Left lung (tissue), 10 donors: ENCODE measurements around the gene AKAP1. TPM values are rescaled to one million over a fixed set of nuclear protein-coding genes. Genes with fewer than 3 reads are reported as not detected.
A peak's percentile ranks its signal among the peaks of the same experiment; 100 is the strongest.

ENCODE experiments used
- ATAC-seq: fragments of 200-7000 bp; cut with Tn5 transposase; one replicate; pipeline ENCODE4 v1.9.1; 2020; ENCODE audit warnings: moderate library complexity
- DNase-seq, 4 donors: peaks; one replicate each; pipeline ENCODE4 v3.0.0-alpha.2; 2013 to 2020
- H3K27ac ChIP-seq, 2 donors: fragments of 200-600 bp; sonication (generic) in 1 of 2; one replicate each; pipeline versions ENCODE4 v1.5.0 to v1.8.0; 2020 to 2021
- H3K27me3 ChIP-seq, 2 donors: fragments of 200-600 bp; sonication (generic) in 1 of 2; one replicate each; pipeline versions ENCODE4 v1.5.0 to v1.8.0; 2020 to 2021
- H3K36me3 ChIP-seq, 2 donors: fragments of 200-600 bp; sonication (generic) in 1 of 2; one replicate each; pipeline versions ENCODE4 v1.5.0 to v1.8.0; 2020 to 2021
- H3K4me1 ChIP-seq, 2 donors: fragments of 200-600 bp; one replicate each; pipeline ENCODE4 v1.8.0; 2021
- H3K4me3 ChIP-seq, 2 donors: fragments of 200-600 bp; sonication (generic) in 1 of 2; one replicate each; pipeline versions ENCODE4 v1.5.0 to v1.8.0; 2020 to 2021; ENCODE audit warnings: mild to moderate bottlenecking in 1 of 2
- H3K9me3 ChIP-seq, 2 donors: fragments of 200-600 bp; sonication (generic) in 1 of 2; one replicate each; pipeline versions ENCODE4 v1.5.0 to v1.8.0; 2020 to 2021
- intact Hi-C, 2 donors: fragments of 100-400 bp; cut with DNase I; formaldehyde crosslinking; loops; one replicate each; pipeline versions ENCODE4 v1.11.2 to v1.14.2; 2022
- polyA plus RNA-seq, 6 donors: library from polyadenylated mRNA; unstranded; fragments of 120-200 nt; gene quantifications; one replicate each; pipeline ENCODE4 v1.2.1, GENCODE V29; 2013; ENCODE audit not compliant: insufficient read length in 6 of 6
- total RNA-seq, 2 donors: library from RNA; stranded (reverse); fragmentation: NEBNext Ultra II Directional; extraction: Animal tissue kit (Norgen Biotek cat#: 25700); gene quantifications; one replicate each; pipeline ENCODE4 v1.2.1, GENCODE V29; 2021
- TF ChIP-seq, protein P1 (sequence below), 2 donors: fragments of 200-600 bp; sonication (generic) in 1 of 2; IDR thresholded peaks; one replicate each; pipeline versions ENCODE4 v1.5.0 to v1.8.0; 2021; ENCODE audit warnings: antibody characterized with exemption in 2 of 2
- donor health status: DM: no; HTN: yes; CAD: no.
- donor health status: DM: no; HTN: no; CAD: no.

Gene AKAP1
- total and polyA plus RNA-seq, 8 donors: 39.5 to 51.6 (median 47.6) TPM

GRCh38 chr17:57115377-57115776 is 30.3 kb downstream of the AKAP1 start:
- Histone ChIP-seq H3K9me3 (no peaks in the 10 kb centered on the region), H3K4me3 (no peak overlapping the region), H3K4me1 (peaks cover 0 to 5% of the 10 kb centered on the region in 2 donors), H3K27ac (no peak overlapping the region), H3K36me3 (peaks cover 0 to 89% of the 10 kb centered on the region in 2 donors), H3K27me3 (no peaks in the 10 kb centered on the region)
- intact Hi-C loops: no loop called here
- DNase-seq (no peak), ATAC-seq (no peak)
- TF ChIP-seq, protein P1, sequence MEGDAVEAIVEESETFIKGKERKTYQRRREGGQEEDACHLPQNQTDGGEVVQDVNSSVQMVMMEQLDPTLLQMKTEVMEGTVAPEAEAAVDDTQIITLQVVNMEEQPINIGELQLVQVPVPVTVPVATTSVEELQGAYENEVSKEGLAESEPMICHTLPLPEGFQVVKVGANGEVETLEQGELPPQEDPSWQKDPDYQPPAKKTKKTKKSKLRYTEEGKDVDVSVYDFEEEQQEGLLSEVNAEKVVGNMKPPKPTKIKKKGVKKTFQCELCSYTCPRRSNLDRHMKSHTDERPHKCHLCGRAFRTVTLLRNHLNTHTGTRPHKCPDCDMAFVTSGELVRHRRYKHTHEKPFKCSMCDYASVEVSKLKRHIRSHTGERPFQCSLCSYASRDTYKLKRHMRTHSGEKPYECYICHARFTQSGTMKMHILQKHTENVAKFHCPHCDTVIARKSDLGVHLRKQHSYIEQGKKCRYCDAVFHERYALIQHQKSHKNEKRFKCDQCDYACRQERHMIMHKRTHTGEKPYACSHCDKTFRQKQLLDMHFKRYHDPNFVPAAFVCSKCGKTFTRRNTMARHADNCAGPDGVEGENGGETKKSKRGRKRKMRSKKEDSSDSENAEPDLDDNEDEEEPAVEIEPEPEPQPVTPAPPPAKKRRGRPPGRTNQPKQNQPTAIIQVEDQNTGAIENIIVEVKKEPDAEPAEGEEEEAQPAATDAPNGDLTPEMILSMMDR (IDR thresholded peaks at IDR 0.05): no peak

GRCh38 chr17:57115916-57116315 is 30.9 kb downstream of the AKAP1 start:
- DNase-seq (no peak), ATAC-seq (no peak)
- H3K36me3 ChIP-seq: peaks cover 0 to 94% of the 10 kb centered on the region in 2 donors
- TF ChIP-seq, protein P1 (IDR thresholded peaks at IDR 0.05): no peak
- H3K4me1 ChIP-seq: peaks cover 0 to under 1% of the 10 kb centered on the region in 2 donors
- no peak overlapping the region for H3K4me3 ChIP-seq
- no peak overlapping the region for H3K27ac ChIP-seq
- no peaks in the 10 kb centered on the region for H3K27me3 ChIP-seq
- H3K9me3 ChIP-seq: no peaks in the 10 kb centered on the region
- intact Hi-C loops: no loop called here

DNA sequence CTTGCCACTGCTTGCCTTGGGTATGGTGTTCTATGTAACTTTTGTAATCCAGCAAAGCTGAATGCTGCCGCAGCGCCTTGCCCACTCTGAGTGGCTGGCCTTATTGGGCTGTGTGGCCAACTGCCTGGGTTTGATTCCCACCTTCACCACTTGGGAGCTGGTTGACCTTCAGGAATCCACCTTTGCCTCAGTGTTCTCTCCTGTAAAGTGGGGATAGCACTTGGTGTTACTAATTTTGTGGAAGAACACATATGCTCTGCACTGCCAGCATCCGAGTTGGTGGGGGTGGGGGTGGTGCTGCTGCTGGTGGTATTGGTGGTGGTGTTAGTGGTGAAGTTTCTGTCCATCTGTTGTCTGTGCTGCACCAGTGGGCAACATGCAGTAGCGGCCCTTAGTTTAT is 32.8 kb downstream of the AKAP1 start:
- Histone ChIP-seq H3K36me3 (peaks cover 0 to 99% of the 10 kb centered on the region in 2 donors), H3K9me3 (no peaks in the 10 kb centered on the region), H3K4me1 (no peaks in the 10 kb centered on the region), H3K27me3 (no peaks in the 10 kb centered on the region), H3K27ac (no peak overlapping the region), H3K4me3 (no peak overlapping the region)
- ATAC-seq: no peak
- intact Hi-C loops: no loop called here
- DNase-seq: no peak
- TF ChIP-seq, protein P1 (IDR thresholded peaks at IDR 0.05): no peak

- Histone ChIP-seq H3K27me3 (no peaks in the 10 kb centered on the region), H3K27ac (no peak overlapping the region), H3K4me1 (no peaks in the 10 kb centered on the region), H3K4me3 (no peak overlapping the region), H3K9me3 (no peaks in the 10 kb centered on the region), H3K36me3 (peaks cover 0 to 89% of the 10 kb centered on the region in 2 donors)
- no peak for DNase-seq
- no peak for ATAC-seq
- intact Hi-C loops: no loop called here
- TF ChIP-seq, protein P1 (IDR thresholded peaks at IDR 0.05): no peak
These were observed 35.8 kb downstream of the AKAP1 start for GRCh38 chr17:57120814-57121213.

GRCh38 chr17:57121308-57122042 is 36.4 kb downstream of the AKAP1 start:
- intact Hi-C loops: no loop called here
- H3K4me1 ChIP-seq: no peaks in the 10 kb centered on the region
- no peak overlapping the region for H3K4me3 ChIP-seq
- DNase-seq (peak in 1 of 4 donors; percentile 52), ATAC-seq (peak; percentile 32)
- H3K27me3 ChIP-seq: no peaks in the 10 kb centered on the region
- H3K27ac ChIP-seq: no peak overlapping the region
- H3K36me3 ChIP-seq: peaks cover 0 to 84% of the 10 kb centered on the region in 2 donors
- no peaks in the 10 kb centered on the region for H3K9me3 ChIP-seq
- TF ChIP-seq, protein P1 (IDR thresholded peaks at IDR 0.05): peak in 1 of 2 donors; percentile 23
